IPS-11a (cell line): ENCODE measurements around the gene SGK1.
"Not testable (repeated sequence)": the region's sequence is repeated elsewhere in the genome, so short reads cannot be mapped to it uniquely, and the experiment has no call there.

ENCODE experiments used
- H3K4me3 ChIP-seq: one replicate; pipeline ENCODE4 v1.5.1; 2013; ENCODE audit warnings: low read depth, low read length, control low read depth

SGK1 gene

DNA sequence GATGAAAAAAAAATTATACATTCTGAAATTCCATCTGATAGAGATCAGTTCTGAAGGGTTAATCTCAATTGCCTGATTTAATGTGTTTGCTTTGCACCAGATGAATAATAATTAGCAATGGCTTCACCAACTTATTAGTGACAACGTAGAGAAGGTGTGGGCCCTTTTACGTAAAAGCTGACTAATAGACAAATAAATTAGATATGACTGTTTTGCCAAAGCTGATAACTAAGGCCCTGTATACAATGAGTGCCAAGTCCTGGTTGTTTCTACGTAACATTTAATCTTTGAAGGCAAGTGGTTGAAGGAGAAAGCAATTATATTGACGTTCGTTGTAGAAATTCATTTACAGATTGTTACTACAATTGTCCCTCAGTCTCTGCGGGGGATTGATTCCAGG lies 10.8 kb downstream of the SGK1 start:
- H3K4me3 ChIP-seq = no peak overlapping the region

DNA sequence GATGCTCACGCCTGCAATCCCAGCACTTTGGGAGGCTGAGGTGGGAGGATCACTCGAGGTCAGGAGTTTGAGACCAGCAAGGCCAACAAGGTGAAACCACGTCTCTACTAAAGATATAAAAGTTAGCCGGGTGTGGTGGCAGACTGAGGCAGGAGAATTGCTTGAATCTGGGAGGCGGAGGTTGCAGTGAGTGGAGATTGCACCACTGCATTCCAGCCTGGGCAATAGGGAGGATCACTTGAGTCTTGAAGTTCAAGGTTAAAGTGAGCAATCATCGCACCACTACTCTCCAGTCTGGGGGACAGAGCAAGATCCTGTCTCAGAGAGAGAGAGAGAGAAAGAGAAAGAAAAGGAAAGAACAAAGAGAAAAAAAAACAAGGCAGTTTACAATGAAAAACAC lies 13.5 kb downstream of the SGK1 start:
- H3K4me3 ChIP-seq = not testable (repeated sequence)

DNA sequence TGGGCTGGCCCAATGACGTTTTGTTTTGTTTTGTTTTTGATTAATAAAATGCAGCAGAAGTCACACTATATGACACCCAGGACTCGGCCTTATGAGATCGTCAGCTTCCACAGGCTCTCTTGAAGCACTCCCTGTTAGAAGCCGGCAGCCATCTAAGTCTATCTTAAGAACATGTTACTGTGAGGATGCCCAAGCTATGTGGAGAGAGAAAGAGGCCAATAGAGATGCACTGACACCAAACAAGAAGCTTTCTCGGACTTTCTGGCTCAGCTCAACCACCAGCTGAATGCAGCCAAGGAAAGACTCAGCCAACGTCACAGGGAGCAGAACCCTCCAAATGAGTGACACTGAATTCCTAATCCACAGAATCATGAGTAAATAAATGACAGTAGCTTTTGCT lies 14.0 kb downstream of the SGK1 start:
- H3K4me3 ChIP-seq = no peak overlapping the region

DNA sequence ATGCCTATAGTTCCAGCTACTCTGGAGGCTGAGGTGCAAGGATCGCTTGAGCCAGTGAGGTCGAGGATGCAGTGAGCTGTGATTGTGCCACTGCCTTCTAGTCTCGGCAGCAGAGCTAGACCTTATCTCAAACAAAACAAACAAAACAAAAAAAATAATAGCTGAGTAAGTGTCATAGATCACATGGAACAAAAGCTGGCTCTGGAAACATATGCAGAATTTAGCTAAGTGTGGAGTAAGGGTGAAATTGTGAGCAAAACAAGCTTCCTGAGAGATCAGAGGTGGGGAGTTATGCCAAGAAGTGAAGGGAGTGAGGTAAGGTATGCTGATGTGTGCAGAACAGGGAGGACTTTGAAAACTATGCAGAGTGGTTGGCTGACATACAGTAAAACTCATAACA lies 18.7 kb downstream of the SGK1 start:
- no peak overlapping the region for H3K4me3 ChIP-seq

DNA sequence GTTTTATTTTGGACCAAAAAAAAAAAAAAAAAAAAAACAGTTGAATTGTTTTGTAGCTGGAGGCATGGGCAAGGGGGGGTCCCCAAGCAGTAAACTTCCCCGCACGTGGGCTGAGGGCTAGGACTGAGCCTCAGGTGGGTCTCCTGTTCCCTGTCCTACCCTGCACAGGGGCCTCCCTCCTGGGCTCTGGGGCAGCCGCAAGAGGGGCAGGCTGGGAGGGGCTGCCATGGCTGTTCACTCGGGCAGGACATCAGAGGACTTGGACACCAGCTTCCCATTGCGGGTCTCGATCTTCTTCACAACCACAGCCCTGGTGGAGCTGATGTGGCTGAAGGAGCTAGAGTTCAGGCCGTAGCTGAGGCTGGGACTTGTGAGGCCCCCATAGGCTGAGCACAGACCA lies 21.1 kb downstream of the SGK1 start:
- no peak overlapping the region for H3K4me3 ChIP-seq

DNA sequence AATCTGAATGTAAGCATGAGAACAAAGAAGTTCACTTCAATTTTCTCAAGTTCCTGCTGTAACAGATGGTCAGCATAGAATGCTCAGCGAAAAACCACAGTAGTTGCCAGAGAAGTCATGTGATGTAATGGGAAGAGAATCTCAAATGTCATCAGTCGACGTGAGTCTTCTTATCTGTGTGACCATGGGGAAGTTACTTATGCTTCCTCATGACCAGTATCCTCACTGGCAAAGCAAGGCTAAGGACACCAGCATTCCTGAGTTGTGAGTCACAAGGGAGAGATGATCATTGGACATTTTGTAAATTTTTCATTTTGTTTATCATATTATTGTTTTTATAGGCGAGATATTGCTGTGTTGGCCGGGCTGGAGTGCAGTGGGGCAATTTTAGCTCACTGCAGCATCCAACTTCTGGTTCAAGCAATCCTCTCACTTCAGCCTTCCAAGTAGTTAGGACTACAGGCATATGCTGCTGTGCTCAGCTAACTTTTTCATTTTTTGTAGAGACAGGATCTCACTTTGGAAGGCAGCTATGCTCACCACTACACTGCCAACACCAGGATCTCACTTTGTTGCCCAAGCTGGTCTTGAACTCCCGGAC lies 21.9 kb downstream of the SGK1 start:
- H3K4me3 ChIP-seq = no peak overlapping the region

DNA sequence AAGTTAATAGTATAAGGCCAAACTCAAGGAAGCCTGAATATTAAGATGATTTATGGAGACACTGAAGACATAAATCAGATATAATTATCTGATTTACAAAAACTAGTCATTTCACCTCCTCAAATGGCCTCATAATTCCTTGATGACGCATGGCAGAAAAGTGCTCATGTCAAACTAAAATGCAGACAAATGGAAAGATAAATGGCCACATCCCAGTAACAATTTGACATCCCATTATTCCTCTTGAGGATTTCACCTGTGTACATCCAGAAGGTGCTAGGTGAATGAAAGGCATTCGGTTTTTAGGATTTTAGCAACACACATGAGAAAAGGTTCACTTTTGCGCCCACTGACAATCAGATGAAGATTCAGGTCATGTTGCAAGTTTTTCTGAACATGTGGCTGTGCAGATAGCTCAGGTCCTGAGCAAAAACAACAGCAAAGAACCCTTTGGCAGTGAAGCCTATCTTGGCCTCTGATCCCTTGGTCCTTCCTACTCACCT lies 24.2 kb downstream of the SGK1 start:
- H3K4me3 ChIP-seq = no peak overlapping the region

DNA sequence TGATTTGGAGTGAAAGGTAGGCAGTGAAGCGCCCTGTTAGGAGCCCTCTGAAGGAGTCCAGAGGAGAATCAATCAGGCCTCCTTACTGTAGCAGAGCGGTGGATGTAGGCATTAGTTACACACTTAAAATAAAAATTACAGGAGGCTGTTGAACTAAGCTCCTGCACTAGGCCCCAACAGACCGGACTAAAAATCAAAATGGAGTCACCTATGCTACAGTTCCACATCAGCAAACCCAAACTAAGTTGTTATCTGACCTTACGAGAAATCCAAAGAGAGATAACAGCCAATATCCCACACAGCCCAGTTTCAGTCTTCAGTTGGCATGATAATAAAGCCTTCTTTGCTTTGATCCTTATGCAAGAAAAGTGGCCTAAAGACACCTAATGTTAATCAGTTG lies 26.8 kb downstream of the SGK1 start:
- no peak overlapping the region for H3K4me3 ChIP-seq

DNA sequence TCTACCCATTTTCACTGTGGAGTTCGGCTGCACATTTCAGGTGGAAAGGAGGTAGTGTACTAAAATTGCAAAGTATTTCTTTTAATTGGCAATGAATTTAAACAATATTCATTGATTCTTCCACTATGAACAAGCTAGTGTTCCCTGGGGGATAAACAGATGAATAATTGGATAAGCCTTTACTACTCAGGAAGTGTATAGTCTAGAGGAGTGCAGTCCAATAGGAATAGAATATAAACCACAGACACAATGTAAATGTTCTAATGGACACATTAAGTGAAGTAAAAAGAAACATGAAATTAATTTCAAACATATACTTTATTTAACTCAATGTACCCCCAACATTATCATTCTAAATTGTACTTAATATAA lies 28.7 kb downstream of the SGK1 start:
- H3K4me3 ChIP-seq = no peak overlapping the region

DNA sequence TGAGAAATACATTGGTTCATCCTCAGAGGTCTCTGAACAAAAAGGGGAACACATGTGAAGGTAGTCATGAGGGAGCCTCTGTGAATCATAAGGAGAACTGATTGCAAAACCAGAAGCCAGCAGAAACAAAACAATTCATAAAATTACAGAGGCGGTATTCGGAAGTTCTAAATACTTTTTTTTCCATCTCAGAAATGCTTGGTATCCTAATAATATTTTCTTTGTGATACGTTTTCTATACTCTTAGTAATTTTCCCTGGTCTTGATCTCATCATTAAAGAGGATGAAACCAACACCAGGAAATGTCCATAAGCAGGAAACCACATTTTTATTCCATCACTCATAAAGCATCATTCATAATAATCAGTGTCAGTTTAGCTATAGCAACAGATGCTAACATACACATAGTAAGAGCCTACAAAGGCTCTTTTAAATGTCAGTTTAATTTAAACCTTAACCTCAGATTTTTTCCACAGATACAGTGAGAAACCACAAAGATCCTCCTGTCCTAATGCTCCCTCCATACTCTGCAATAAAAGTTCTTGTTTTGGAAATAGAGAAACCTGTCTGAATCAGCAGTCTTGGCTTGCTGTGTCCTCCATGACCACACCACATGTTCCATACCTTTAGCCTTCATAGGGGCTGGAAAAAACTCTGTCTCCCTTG lies 29.2 kb downstream of the SGK1 start:
- no peak overlapping the region for H3K4me3 ChIP-seq

DNA sequence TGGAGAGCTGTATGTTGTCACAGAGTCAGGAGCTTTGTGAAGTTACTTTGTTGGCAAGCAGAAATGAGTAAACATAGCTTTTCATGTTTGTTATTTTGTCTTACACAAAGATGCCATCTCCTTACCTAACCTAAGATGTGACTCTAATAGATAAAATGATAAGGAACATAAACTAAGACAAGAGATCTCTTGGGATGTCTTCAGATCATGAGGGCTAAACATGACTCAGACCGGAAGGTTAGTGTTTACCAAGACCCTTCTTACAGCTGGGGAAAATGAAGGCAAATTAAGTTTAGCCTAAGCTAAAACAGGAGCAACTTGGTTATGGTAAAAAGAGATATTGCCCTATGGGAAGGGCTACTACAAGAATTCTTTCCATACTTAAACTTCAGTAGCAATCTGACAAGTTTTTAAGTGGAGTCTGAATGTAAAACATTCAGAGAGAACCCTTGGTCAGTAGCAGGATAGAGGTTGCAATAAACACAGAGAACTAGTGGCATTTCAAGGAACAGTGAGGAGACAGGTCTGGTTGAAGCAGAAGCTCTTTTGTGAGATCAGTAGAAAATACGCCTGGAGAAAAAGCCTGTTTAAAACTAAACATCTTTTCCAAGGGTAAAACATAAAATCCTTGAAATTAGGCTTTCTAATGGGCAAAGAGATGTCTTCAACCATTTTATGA lies 29.9 kb downstream of the SGK1 start:
- no peak overlapping the region for H3K4me3 ChIP-seq

DNA sequence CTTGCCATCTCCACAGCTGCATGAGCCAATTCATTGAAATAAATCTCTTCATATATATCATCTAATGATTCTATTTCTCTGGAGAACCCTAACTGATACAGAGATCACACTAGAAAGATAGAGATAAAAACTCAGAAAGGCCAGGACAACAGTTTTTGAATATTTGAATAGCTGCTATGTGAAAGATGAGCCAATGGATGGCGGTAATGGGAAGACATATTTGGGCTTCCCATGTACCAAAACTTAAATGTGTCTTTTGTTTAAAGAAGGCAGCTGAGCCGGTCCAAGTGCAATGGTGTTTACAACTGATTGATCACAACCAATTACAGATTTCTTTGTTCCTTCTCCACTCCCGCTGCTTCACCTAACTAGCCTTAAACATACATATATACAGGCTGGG lies 35.1 kb downstream of the SGK1 start:
- no peak overlapping the region for H3K4me3 ChIP-seq

DNA sequence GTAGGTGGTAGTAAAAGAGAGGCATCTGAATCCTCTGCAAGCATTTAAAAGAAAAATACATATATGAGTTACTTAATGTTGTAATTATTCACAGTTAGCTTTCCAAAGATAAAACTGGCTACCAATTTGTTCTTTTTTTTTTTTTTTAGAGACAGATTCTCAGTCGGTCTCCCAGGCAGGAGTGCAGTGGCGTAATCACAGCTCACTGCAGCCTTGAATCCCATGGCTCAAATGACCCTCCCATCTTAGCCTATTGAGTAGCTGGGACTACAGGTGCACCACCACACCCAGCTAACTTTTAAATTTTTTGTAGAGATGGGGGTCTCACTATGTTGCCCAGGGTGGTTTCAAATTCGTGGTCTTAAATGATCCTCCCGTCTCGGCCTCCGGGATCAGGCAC lies 36.5 kb downstream of the SGK1 start:
- no peak overlapping the region for H3K4me3 ChIP-seq

DNA sequence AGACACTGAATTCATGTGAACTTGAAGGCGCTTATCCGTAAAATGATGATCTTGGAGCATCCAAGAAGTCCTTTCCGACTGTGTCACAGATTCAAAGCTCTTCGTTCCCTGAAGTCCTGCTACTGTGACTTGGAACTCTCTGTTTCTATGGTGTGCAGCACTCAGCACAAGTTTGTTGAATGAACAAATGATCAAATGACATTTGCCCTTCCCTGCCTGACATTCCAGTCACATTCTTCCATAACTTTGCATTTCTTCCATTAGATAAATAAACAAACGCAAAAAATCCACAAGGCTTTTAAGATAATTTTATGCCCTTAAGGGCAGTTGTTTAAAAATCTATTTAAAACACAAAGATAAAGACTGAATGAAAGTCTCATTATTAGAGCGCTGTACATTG lies 39.9 kb downstream of the SGK1 start:
- H3K4me3 ChIP-seq = no peak overlapping the region

DNA sequence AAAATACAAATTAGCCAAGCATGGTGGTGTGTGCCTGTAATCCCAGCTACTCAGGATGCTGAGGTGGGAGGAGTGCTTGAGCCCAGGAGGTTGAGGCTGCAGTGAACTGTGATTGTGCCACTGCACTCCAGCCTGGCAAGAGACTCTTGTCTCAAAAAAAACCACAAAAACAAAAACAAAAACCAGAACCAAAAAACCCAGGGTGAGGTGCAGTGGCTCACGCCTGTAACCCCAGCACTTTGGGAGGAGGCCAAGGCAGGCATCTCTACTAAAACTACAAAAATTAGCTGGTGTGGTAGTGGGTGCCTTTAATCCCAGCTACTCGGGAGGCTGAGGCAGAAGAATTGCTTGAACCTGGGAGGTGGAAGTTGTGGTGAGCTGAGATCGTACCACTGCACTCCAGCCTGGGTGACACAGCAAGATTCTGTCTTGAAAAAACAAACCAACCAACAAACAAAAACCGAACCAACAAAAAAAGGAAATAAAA lies 41.0 kb downstream of the SGK1 start:
- H3K4me3 ChIP-seq = not testable (repeated sequence)

DNA sequence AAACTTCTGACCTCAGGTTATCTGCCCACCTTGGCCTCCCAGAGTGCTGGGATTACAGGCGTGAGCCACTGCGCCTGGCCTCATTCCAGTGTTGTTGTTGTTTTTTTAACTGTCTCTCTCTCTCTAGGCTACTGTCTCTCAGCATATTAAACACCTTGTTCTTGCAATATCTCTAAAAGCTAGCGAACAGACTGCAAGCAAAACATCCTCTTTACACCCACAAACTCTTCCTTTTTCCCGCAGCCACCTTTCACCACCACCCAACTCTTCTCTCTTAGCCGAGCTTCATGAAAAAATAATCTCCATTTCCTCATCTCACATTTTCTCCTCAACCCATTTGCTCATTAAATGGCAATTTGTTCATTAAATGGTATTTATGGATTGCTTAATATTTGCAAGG lies 45.5 kb downstream of the SGK1 start:
- no peak overlapping the region for H3K4me3 ChIP-seq

DNA sequence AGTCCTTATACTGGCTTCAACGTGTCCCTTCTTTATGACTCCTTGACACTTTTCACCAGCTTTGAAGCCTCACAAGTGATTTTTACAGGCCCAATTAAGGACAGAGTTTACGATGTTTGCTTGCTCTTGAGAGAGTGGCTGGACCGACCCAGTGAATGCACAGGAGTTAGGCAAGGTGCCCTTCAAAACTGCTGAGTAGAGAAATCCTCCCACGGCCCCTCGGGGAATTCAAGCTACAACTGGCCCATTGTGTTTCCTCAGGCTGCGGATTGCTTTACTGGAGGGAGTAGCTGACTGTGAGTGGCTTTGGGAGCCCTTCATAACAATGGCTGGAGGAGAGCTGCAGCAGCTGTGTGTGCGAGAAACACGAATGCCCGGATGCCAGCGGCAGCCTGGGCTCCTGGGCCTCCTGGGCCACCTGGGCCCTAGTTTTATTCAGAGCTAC lies 50.0 kb downstream of the SGK1 start:
- H3K4me3 ChIP-seq = no peak overlapping the region

DNA sequence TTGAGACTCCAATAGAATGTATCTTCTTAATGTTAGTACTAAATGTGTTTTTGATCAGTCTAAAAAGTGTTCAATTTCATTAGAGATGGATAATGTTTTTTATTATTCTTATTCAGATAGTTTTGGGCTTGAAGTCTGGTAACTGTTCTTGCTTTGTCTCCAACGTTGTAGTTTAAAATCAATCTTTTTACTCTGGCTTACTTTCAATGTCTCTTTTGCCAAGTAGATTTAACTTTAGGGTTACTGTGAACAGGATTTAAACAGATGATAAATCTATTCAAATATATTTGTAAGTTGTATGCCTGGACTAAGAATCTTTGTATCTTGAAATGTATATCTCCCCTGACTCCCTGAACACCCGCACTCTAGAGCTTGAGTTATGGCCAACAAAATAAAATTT lies 51.1 kb downstream of the SGK1 start:
- H3K4me3 ChIP-seq = no peak overlapping the region

DNA sequence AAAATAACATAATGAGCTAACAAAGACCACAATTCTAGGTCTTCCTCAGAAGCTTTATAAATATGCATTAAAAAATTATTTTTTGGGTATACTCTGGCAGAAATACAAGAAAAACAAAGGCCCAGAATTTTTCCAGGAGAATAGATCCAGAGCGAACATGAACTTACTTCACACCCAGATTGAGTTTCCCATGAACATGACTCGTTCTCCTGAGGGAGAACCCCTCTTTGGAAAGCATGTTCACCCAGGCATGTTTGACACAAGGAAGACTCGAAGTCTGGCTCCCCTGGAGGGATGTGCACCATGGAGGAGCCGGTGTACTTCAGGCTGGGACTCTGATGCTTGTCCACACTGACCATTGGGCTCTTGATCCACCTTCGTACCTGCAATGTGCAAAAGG lies 56.1 kb downstream of the SGK1 start:
- H3K4me3 ChIP-seq = no peak overlapping the region

DNA sequence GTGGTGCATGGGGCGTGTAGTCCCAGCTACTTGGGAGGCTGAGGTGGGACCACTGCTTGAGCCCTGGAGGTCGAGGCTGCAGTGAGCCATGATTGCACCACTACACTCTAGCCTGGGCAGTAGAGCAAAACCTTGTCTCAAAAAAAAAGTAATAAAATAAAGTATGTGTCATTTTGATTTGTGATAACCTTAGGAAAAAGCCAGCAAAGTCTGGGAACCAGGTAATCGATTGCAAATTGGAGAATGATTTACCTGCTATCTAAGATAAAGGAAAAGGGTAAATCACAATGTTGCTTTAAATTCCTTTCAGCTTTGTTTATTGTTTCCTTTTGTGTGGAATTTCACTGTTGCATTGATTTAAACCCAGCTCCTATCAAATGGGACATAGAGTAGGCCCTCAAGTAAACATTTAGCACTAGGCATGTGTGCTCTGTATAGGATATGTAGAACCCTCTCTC lies 59.0 kb downstream of the SGK1 start:
- no peak overlapping the region for H3K4me3 ChIP-seq

DNA sequence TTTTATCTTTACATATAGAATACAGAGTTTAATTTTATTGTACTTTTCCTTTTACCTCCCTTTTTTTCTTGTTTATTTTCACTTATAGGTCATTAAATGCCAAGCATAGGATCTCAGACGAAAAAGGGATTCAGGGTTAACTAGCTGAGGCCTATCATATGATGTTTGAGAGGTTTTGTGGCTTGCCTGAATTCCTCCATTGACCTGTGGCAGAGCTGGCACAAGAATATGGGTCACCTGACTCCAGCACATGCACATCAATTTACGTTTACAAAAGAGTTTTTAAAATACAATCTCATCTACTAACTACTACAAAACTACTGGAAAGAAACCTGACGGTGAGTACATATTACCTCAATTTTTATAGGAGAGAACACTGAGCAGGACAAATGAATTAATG lies 60.4 kb downstream of the SGK1 start:
- no peak overlapping the region for H3K4me3 ChIP-seq

DNA sequence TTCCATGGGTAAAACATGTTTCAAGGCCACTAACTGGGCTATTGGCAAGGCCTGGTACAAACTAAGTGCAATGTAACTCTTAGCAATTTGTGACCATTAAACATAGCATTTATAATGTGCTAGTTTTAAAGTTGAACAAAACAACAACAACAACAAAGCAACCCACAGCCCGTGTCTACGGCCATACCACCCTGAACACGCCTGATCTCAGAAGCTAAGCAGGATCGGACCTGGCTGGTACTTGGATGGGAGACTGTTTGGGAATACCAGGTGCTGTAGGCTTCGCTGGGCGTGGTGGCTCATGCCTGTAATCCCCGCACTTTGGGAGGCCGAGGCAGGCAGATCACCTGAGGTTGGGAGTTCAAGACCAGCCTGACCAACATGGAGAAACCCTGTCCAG lies 61.0 kb downstream of the SGK1 start:
- H3K4me3 ChIP-seq = no peak overlapping the region
